Stimulated activated CD4-positive, alpha-beta T cell treated with anti-CD3 and anti-CD28 coated beads, Interleukin-4, amount 100 ng/mL, for 1 hour (primary cell): ENCODE data around the gene HCFC1.

ENCODE experiments used
- DNase-seq: peaks from one replicate; pipeline ENCODE4 v3.0.0-alpha.2; 2020

HCFC1 gene

DNA sequence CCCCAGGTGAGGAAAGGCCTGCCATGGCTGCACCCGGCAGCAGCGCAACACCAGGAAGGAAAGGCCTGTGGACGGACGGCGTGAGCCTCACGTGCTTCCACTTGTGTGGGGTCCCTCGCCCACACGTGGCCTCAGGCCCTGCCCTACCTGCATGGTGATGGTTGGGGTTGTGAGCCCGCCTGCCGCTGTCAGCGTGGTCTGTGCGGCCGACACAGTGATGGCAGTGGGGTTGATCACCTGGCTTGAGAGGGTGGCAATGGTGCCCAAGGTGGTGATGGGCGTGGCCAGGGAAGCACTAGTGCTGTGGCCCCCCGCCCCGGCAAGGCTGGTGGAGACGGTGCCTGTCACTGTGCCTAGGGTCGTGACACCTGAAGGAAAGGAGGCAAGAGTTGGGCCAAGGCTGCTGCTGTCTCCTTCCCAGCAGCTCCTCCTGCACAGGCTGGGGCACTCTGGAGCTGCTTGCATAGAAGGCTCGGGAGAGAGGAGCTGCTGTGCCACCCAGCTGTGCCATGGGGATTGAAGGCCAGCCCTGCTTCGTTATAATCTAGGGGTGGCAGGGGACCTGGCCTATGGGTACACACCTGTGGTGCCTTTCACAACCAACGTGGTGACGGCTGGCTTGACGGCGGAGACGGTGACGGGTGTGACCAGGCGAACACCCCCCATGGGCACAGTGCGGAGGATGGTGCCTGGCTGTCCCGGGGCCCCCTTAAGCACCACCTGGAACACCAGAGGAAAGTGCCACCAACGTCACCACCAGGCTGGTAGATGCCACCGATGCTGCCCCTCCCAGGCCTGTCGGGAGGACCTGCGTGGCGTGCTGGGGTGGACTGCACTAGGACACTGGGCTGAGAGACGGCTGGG is 15.3 kb downstream of the HCFC1 start:
- no peak for DNase-seq

DNA sequence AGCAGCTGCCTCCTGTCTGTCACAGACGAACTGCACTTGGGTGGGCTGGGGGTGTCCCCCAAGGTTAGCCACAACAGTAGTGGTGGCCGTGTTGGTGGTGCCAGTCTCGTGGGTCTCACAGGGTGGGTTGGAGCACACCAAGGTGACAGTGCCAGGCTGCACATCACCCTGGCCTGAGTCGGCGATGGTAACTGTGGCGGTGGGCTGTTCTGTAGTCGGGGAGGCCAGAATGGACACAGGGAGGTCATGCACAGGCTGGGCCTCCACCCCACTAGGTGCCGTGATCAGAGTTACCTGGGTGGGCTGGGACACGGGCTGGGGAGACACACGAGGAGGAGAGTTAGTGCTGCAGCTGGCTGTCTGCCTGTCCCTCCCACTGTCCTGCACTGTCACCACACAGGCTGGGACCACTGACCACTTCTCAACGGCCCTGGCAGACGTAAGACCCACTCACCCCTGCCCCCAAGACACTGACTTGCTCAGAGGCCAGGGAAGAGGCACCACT is 16.3 kb downstream of the HCFC1 start:
- no peak for DNase-seq

DNA sequence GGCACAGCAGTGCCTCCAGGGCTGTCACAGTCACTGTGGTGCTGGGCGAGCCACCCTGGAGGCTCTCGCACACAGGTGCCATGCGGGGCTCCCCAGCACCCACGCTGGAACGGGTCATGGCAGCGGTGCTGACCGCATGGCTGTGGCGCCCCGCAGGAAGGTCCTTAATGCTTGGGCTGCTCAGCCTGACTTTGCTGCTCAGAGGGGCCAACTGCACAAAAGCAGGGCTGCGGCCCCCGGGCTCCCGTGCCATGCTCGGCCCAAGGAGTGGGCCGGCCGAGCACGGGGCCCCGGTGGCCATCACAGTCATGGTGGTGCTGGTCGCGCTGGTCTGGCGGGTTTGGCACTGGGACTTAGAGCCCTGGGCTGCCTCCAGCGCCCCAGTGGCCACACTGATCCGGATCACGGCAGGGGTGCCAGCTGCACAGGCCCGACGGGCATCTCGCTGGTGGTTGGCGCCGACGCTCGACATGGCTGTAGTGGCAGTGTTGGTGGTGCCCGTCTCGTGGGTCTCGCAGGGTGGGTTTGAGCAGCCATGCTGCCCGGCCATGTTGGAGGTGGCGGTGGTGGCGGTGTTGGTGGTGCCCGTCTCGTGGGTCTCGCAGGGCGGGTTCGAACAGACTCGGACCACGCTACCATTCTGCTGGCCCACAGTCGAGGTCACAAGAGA is 16.9 kb downstream of the HCFC1 start:
- DNase-seq: no peak

DNA sequence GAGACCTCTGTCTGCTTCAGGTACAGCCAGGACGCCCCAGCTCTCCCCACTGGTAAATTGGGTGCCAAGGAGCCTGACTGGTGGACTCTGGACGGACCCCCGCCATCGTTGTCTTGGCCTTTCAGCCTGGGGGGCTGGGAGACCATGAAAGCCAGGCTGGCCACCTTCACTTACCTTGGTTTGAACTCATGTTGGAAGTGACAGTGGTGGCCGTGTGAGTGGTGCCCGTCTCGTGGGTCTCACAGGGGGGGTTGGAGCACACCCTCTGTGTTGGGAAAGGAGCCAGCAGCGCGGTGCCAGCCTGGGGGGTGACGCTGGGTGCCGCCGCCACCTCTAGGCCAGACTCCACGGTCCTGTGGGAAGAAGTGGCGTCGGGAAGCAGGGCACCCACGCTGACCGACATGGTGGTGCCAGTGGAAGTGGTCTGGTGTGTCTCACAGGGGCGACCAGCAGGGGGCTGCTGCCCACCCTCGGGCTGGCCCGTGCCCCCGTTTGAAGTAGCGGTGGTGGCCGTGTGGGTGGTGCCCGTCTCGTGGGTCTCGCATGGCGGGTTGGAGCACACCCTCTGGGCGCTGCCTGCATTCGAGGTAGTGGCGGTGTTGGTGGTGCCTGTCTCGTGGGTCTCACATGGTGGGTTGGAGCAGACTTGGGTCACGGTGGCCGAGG is 17.6 kb downstream of the HCFC1 start:
- no peak for DNase-seq

DNA sequence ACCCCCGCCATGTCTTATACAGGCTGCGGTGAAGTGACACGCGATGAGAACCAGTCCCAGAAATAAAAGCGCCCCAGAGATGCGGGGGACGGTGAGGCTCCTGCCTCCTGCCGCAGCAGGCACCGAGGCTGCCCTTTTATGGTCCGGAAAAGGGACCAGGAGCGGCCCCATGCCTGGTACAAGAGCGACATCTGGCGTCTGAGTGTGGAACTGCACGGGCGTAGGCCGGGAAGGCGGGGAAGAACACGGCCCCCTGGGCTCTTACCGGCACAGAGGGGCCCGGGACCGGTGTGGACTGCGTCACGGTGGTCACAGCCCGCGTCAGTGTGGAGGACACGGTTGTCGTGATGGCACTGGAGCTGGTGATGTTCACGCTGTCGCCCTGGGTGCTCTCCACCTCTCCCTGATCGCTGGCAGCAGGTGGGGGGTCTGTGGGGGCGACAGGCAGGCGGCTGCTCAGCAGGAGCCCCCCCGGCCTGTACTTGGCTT is 18.2 kb downstream of the HCFC1 start:
- peak; percentile 74 for DNase-seq

- DNase-seq: no peak
These were observed 19.1 kb downstream of the HCFC1 start for GRCh38 chrX:153952373-153953026.

DNA sequence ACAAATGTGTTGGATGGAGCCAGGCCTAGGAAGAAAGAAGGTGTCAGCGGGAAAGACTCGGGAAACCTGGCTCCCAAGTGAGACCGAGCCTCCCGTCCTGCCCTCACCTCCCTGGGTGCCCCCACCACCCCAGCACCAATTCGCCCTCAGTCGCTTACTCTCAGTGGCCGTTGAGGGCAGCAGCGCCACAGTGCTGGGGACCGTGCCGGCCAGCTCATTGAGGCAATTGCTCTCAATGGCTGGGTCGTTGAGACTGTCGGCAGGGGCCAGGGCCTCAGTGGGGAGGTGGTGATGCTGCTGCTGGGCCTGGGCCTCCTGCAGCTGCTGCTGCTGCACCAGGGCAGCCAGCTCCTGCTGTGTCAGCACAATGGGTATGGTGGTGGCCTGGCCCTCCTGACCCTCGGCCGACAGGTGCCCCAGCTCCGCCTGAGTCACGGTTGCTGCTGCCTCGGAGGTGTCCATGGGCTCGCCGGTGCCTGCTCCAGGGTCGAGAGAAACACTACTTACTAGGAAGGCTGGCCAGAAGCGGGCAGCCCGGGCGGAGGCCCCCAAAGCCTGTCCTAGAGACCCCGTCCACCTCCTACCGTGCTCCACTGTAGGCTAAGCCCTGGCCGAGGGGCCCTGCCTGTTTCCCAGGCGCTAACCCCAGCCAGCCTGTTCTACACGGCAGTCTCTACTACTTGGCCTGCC is 19.8 kb downstream of the HCFC1 start:
- no peak for DNase-seq

- no peak for DNase-seq
These were observed 21.5 kb downstream of the HCFC1 start for GRCh38 chrX:153950127-153950526.

GRCh38 chrX:153948847-153949805 is 22.5 kb downstream of the HCFC1 start:
- DNase-seq: no peak

DNA sequence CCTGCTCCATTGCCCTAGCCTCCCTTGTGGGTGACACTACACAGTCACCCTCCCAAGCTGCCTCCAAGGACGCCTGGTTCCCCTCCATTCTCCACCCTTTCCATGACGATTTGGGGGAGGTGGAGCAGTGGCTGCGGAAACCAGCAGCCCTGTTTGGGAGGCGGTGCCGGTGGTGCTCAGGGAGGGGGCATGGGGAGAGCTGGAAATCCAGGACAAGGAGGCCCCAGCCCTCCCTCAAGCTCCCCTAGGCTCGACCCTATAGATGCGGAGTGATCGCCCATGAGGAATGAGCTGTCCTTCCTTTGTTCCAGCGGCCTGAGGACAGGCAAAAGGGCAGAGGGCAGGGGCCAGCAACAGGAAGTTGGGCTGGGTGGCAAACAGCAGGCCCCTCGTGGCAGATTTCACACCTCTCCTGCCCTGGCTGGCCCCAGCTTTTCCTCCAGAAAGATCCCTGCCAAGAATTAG is 23.6 kb downstream of the HCFC1 start:
- DNase-seq: no peak

- peak; percentile 76 for DNase-seq
These were observed 24.4 kb downstream of the HCFC1 start for GRCh38 chrX:153947009-153947769.

GRCh38 chrX:153945956-153946943 is 25.4 kb downstream of the HCFC1 start:
- DNase-seq: no peak

DNA sequence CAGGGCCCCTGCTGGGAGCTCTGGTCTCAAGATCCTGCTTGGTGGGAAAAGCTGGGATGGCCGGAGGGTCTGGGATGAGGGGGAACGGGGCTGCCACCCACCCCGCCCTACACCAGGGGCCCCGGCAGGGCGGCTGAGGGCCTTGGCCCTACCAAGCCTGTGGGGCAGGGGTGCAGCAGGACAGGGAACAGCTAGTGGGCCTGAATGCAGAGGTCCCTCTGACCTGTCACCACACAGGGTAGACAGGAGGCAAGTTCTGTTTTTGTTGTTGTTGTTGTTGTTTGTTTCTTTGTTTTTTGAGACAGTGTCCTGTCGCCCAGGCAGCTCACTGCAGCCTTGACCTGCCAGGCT is 26.8 kb downstream of the HCFC1 start:
- no peak for DNase-seq

DNA sequence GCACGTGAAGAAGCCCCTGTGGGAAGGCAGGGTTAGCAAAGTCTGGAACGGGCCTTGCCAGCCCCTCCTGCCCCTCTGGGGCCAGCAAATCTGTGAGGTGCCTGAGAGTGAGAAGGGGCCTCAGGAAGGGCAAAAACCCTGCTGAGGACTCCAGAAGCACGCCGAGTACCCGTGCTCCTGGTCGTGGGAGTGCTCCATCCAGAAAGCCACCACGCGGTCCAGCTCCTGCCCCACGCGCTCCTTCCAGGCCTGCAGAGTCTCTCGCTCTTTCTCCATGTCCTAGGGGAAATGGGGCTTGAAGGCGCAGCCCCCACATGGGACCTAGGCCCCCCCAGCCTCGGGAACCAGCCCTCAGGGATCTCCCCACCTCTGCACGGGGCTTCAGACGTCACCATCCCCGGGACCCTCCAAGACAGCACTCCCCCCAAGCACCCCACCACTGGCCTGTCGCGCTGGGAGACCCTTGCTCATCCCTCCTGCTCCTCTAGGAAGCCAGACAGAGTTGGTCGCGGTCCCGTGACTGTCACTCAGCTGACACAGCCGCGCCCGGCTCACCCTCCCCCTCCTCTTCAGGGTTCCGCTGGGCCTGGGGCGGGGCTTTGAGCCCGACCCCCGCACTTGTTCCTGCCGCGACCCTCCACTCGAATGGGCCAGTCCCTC is 27.3 kb downstream of the HCFC1 start, which contains the start of gene RENBP:
Gene RENBP, minus strand, starts transcription at position 504 of the 660 bp plus-strand sequence. Its CDS starts 33 bp downstream, at position 471.
- DNase-seq: peak; percentile 47

DNA sequence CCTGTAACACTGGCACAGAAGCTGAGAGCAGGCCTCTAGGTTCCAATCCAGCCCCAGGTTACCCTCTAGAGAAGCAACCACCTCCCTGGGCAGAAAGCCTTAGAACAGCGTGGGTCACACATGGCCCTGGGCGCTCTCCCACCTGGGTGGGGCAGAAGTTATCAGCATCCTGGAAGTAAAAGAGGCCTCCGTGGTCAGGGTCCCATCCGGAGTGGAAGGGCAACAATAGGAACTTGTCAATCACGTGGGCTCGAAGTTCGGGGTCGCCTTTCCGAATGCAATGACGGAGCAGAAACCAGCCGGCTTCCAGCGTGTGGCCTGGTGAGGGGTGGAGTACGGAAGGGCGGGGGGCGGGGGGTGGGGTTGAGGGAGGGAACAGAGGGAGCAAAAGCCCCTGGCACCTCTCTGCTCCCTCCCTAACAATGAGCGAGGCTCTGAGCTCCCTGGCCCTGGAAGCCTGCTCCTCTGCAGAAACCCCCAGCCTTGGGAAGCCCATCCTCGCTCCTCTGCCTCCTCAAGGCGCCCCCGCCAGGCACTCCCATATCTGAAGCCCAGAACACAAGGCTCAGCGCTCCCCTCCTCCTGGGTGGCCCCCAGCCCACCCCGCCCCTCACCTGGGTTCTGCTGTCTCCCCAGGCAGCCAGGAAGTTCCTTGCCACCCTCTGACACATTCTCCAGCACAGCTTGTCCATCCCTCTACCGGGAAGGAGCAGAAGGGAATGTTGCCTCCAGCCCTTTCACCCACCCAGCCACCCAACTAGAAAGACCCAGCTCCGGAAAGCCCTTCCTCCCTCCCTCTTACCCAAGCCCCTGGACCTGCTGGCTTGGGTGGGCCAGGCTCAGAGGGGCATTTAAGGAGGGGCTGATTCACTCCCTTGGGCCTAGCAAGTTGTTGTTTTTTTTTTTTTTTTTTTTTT is 30.0 kb downstream of the HCFC1 start:
- no peak for DNase-seq

DNA sequence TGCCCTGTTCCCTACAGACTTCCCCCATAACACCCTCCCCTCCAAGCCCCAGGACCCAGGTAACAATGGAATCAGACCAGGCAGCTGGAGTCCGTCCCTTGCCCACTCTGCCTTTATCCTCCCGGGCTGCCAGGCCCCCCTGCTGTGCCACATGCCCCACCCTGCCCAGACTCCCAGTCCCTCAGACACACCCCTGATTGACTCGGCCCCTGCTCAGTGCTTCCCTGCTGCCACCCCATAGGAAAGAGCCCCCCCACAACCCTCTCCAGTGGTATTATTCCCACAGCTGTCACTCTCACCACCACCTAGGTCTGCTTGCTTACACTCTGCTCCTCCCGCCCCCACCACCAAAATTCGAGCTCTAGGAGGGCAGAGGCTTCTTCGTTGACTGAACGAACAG is 32.0 kb downstream of the HCFC1 start:
- no peak for DNase-seq

DNA sequence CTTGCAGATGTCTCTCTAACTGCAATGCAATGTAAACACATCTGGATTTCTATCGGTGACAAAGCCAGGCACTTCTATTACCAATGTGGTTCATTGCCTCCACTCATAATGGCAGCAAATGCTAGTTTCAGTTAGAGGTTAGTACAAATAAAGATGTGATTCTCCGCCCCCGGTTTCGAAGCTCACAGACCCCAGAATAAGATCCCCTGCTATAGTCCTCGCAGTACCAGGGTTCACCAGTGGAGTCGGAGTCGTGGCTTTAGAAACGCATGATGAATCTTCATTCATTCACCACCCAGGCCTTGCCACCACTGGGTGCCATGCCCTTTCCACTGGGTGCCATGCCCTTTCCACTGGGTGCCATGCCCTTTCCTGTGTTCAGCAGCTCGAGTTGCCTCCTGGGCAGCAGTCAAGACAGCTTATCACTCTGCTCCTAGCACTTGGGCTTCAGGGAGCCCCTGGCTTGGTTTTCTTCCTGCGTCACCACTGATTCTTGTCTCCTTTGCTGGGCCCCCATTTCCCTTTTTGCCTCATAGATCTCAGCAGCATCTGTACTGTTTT is 33.3 kb downstream of the HCFC1 start:
- DNase-seq: no peak
